Measurements from ENCODE around the gene BTD.
"Not testable (repeated sequence)": the region's sequence is repeated elsewhere in the genome, so short reads cannot be mapped to it uniquely, and the experiment has no call there.

The BTD gene

DNA sequence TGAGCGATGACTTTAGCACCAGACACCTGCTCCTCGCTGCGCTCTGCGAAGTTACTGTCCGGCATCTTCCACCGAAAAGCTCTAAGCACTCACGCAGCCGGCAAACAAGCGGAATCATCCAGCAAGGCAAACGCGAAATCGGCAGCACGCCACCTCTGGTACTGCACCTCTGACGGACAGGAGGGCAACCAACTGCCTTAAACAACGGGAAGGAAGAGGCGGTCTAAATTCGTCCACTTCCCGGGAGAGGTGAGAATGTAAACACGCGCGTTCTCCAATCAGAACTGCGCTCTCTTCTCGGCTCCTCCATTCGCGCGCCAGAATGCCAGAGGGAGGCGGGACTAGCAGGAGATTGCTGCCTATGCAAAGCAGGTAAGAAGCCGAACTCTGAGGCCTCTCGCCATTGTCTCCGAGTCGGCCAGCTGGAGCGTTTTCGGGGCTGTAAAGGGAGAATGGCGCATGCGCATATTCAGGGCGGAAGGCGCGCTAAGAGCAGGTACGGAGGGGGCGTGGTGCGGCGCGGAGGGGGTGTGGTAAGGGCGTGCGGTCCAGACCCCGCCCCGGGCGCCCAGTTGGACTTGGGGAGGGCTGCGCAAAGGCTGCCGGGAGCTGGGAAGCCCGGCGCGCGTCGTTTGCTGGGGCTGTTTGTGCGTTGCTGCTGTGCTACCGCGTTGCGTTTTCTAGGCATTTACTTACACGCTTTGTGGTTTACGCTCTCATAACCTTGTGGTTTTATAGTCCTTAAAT lies at the start of gene BTD, which contains the start of gene HACL1:
Gene BTD, plus strand, starts transcription at position 347 of the 747 bp plus-strand sequence. CDS start 33,695 bp downstream, outside the sequence.
Gene HACL1, minus strand, starts transcription at position 171 of the 747 bp plus-strand sequence. Its CDS starts 106 bp downstream, at position 65.
- DNase-seq: peak; percentile 63

DNA sequence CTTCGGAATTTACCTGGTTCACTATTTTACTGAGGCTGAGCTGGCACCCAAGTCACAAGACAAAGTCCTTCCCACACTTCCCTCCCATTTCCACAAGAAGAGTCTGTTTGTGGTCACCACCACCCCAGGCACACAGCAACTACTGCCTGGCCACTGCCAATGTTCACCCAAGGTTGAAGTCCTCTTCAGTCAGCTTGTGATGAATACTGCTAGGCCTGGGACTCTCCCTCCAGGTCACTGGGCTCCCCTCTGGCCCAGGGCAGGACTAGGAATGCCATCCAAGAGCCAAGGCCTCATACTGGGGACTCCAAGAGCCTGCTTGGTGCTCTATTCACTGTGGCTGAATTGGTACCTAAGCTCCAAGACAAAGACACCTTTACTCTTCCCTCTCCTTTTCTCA lies 49.6 kb upstream of the BTD start:
- DNase-seq: no peak

DNA sequence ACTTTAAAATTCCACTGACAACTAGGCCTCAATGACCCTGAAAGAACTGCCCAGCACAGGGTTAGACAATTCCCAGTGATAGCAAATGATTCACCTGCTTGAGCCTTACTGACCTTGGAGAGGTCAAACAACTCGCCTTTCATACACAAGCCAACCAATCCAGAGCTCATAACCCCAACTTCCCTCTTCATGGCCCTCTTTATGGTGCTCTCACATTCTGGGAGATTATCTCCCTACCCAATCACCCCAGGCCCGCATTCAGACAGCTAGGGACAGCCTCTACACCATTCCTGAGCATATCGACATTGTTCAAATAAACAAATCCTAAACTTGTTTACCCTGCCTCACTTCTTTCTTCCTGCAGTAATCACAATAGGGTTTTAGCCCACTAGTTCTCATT lies 47.8 kb upstream of the BTD start:
- no peak for DNase-seq

DNA sequence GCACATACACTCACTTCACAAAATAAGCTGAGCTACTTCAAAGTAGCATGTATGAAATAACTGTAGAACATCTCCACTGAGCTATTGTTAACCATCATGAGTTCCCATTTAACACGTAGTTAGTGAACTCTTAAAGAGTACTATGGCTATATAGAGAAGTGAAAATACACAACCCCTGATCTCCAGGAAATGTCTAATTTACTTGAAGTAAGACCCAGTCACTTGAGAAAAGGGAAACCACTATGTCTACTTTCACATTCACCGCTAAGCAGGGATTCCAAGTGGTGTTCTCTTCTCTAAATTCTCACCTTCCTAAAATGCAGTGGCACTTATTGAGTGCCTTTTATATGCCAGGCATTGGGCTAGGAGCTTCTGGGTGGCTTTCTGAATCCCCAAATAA lies 45.0 kb upstream of the BTD start:
- DNase-seq: no peak

- DNase-seq: no peak
These were observed 44.0 kb upstream of the BTD start for GRCh38 chr3:15557511-15557946.

DNA sequence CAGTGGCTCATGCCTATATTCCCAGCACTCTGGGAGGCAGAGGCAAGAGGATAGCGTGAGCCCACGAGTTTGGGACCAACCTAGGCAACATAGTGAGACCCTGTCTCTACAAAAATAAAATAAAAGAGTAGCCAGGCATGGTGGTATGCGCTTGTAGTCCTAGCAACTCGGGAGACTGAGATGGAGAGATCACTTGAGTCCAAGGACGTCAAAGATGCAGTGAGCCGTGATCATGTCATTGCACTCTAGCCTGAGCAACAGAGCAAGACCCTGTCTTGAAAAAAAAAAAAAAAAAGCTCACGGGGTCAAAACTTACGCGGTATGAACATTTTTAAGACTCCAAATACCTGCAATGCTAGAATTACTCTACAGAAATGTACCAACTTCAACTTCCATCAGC lies 43.0 kb upstream of the BTD start:
- DNase-seq: no peak

DNA sequence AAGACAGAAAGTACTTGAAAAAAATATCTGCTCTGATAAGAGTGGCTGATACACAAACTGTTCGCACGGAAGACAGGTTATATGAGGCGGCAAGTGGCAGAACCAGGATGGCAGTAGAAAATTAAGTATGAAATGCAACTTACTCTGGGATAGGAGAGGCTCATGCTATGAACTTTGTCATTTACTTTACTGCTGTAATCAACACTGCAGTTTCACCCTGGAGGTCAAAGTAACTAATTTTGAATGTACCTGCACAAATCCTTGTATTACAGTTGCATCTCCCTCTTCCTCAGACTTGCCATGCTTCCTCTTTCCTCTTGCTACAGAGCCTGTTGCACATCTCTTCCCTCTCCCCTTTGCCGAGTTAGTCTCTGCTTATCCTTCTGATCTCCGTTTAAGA lies 39.0 kb upstream of the BTD start:
- no peak for DNase-seq

DNA sequence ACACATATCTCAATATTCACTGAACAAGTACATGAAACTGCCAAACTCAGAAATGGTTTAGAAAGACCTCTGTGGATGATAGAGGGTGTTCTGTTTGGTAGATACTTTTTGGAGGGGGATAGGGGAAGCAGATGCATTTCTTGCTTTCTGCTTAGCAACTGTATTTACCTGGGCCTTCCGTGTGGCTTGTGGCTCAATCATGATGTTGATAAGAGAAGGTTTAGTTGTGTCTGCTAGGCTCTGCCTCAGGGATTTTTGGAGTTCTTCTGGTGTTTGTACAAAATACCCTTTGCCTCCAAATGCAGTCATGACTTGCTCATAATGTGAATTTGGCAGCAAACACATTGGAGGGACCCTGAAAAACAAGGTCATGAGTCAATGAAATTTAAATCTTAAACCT lies 38.4 kb upstream of the BTD start:
- no peak for DNase-seq

- DNase-seq: no peak
These were observed 29.4 kb upstream of the BTD start for GRCh38 chr3:15572138-15572537.

DNA sequence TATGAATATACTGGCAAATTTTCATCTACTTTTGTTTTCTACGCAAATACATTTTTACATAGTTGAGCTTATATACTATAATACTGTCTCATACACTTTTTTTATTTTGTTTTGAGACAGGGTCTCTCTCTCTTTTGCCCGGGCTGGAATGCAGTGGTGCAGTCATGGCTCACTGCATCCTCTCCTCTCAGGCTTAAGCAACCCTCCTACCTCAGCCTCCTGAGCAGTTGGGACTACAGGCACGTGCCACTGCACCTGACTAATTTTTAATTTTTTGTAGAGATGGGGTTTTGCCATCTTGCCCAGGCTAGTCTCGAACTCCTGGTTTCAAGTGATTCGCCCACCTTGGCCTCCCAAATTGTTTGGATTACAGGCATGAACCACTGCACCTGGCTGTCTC lies 26.1 kb upstream of the BTD start:
- DNase-seq: no peak

GRCh38 chr3:15576475-15576874 lies 25.1 kb upstream of the BTD start:
- no peak for DNase-seq

DNA sequence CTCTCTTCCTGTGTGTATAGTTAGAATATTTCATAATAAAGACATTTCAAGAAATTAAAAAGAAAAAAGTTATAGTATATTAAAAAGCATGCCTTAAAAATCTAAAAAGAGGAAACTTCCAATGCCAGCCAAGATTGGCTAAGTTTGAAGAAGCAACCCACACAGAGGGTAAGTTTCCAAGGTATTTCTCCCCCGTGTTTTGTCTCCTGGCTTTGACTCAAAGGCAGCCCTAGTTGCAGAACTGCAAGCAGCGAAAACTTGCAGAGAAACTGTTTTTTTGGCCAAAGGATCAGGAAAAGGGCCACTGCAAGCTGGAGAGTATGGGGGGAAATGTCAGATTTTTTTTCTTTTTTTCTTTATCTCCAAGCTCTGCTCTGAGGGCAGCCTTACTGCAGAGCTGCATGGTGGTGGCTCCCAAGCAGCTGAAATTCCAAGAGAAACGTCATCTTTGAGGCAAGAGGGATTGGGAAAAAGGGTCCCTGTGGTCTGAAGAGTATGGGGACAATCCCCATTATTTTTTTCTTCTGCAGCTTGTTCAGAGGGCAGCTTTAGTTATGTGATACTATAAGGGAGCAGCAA lies 23.2 kb upstream of the BTD start:
- DNase-seq: no peak

DNA sequence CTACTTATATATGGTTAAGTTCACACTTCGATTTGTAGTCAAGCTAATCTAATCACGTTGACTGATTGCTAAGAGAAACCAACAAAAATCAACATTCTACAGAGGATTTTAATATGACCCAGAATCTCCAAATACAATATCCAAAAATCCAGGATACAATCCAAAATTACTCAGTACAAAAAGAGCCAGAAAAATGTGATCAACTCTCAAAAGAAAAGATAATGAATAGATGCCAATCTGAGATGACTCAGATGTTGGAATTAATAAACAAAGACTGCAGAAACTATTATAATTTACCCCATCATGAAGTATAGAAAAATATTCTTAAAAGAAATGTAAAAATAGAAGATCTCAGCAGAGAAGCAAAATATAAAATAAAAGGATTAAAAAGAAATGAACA lies 22.5 kb upstream of the BTD start:
- DNase-seq: no peak

DNA sequence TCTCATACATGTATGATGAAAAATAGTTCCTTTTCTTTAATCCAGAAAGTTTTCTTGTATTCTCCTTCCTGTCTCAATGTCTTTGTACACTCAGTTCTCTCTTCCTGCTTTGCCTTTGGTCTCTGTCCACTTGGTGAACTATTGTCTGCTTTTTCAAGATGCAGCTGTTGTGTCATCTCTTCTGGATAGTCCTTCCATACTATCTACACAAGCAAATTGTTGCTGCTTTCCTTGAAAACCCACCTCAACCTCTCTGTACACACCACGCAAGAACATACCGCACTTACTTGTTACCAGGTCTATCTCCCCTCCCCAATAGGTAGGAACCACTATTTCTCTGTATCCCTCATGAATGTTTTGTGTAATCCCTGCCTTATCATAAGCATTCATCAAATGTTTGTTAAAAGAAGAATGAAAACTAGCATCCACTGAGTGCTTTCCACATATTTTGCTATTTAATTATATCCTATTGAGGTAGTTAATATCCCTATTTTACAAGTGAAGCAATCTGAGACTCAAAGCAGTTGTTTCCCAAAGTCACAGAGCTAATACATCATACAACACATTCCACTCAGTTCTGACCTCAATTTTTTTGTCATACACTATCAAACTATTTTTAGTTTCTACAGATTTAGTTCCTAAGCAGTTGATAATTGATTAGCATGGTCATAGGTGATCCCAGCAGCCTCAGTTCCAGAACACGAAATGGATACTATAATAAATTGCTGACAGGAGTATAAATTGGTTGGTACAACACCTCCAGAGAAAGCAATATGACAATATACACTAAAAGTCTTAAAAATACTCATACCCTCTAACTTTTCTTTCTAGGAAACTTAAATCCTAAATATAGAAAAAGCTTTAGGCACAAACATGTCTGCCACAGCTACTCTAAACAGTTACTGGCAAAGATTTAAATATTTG lies 19.8 kb upstream of the BTD start:
- DNase-seq: no peak

- DNase-seq: no peak
These were observed 16.3 kb upstream of the BTD start for GRCh38 chr3:15585111-15585845.

GRCh38 chr3:15591242-15591641 lies 10.3 kb upstream of the BTD start:
- no peak for DNase-seq

GRCh38 chr3:15591928-15592327 lies 9.6 kb upstream of the BTD start:
- DNase-seq: no peak

- DNase-seq: no peak
These were observed 8.6 kb upstream of the BTD start for GRCh38 chr3:15592968-15593367.

GRCh38 chr3:15595955-15596354 lies 5.6 kb upstream of the BTD start:
- no peak for DNase-seq

GRCh38 chr3:15601046-15601398 lies 523 bp upstream of the BTD start:
- no peak for DNase-seq

- no peak for DNase-seq
These were observed 596 bp downstream of the BTD start for GRCh38 chr3:15602146-15602536.

- DNase-seq: not testable (repeated sequence)
These were observed 1.3 kb downstream of the BTD start for GRCh38 chr3:15602816-15603215.

GRCh38 chr3:15604584-15604983 lies 3.0 kb downstream of the BTD start:
- DNase-seq: not testable (repeated sequence)

Data from 8988T (cell line).